SK-N-MC (cell line): ENCODE results near the gene COL11A1.

Experiments used
- EZH2 ChIP-seq: fragments of 200-600 bp; sonication (generic); IDR thresholded peaks from one replicate; pipeline ENCODE4 v1.6.1; 2017; ENCODE audit warnings: antibody characterized with exemption
- POLR2AphosphoS5 ChIP-seq: IDR thresholded peaks from 2 replicates; pipeline ENCODE4 v1.6.1; 2012; ENCODE audit warnings: mild to moderate bottlenecking, low read depth, low read length, borderline replicate concordance

- TF ChIP-seq POLR2AphosphoS5 (no peak), EZH2 (no peak)
Observed at GRCh38 chr1:103106426-103107341, 1.6 kb downstream of the COL11A1 start.
